GM18499 (cell line): ENCODE measurements around the gene SCYL1.

ENCODE experiments used
- ATAC-seq: cut with Tn5 transposase; IDR thresholded peaks from one replicate; pipeline ENCODE4 v1.9.1; 2021; ENCODE audit warnings: moderate number of reproducible peaks; ENCODE audit not compliant: insufficient read depth, unreplicated experiment

The SCYL1 gene

GRCh38 chr11:65549096-65549495, 24.2 kb downstream of the SCYL1 start:
- no peak for ATAC-seq

- ATAC-seq = no peak
Observed at GRCh38 chr11:65551572-65552387, 26.9 kb downstream of the SCYL1 start.

GRCh38 chr11:65552388-65552951, 27.6 kb downstream of the SCYL1 start:
- no peak for ATAC-seq

GRCh38 chr11:65553301-65554001, 28.6 kb downstream of the SCYL1 start:
- no peak for ATAC-seq

- no peak for ATAC-seq
Observed at GRCh38 chr11:65554057-65554818, 29.4 kb downstream of the SCYL1 start.

- ATAC-seq = no peak
Observed at GRCh38 chr11:65554842-65555430, 30.1 kb downstream of the SCYL1 start.

- ATAC-seq = no peak
Observed at GRCh38 chr11:65555693-65556231, 30.9 kb downstream of the SCYL1 start.

- no peak for ATAC-seq
Observed at GRCh38 chr11:65556470-65557279, 31.8 kb downstream of the SCYL1 start.

GRCh38 chr11:65557280-65558001, 32.6 kb downstream of the SCYL1 start:
- no peak for ATAC-seq

- no peak for ATAC-seq
Observed at GRCh38 chr11:65558002-65558929, 33.4 kb downstream of the SCYL1 start, which contains the start of gene LTBP3. TSS of gene LTBP3 (minus strand) at chr11:65558359. CDS start at chr11:65557959, 400 bp downstream.

- ATAC-seq = no peak
Observed at GRCh38 chr11:65558930-65559509, 34.1 kb downstream of the SCYL1 start.

- no peak for ATAC-seq
Observed at GRCh38 chr11:65559535-65559934, 34.7 kb downstream of the SCYL1 start.

- ATAC-seq = no peak
Observed at GRCh38 chr11:65559951-65560537, 35.2 kb downstream of the SCYL1 start.

- ATAC-seq = no peak
Observed at GRCh38 chr11:65560555-65561418, 35.9 kb downstream of the SCYL1 start.

- no peak for ATAC-seq
Observed at GRCh38 chr11:65562020-65562419, 37.1 kb downstream of the SCYL1 start.

GRCh38 chr11:65562788-65563187, 37.9 kb downstream of the SCYL1 start:
- no peak for ATAC-seq
